ENCODE data around the gene HOXA4.

The HOXA4 gene

DNA sequence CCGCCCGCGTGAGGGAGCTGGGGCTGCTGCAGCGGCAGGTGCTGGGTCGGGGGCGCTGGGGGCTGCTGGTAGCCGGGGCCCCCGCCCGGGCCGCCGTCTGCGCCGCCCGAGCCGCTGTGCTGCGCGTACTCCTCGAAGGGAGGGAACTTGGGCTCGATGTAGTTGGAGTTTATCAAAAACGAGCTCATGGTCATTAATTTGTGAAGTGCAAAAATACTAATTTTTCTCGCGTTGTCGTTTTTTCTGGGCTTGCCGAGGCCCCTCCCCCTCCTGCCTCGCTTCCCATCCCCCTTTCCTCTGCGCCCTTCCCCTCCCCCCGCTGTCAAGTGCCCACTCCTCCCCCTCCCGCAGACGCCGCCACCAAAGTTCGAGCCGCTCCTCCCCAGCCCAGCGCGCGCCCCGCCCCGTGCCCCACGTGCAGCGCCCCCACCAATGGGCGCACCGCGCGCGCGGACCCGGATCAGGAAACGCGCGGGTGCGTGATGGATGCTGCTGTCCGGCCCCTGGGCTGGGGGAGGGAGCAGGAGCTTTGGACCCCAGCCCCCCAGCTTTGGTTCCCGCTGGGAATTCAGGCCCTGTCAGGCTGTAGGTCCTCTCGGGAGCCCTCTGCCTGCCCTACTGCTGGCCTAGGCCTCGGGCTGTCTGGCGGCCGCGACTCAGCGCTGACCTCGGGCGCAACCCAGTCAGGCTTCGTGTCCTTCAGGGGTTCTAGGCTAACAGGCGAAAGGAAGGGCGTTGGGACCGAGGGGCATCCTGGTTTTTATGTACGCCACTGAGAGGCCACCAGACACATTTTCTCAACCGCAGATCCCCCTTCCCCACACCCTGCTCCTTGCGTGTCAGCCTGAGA lies at the start of gene HOXA4:
Gene HOXA4, minus strand, starts transcription at position 218 of the 850 bp plus-strand sequence. Its CDS starts 24 bp downstream, at position 194.
- no peak for DNase-seq

DNA sequence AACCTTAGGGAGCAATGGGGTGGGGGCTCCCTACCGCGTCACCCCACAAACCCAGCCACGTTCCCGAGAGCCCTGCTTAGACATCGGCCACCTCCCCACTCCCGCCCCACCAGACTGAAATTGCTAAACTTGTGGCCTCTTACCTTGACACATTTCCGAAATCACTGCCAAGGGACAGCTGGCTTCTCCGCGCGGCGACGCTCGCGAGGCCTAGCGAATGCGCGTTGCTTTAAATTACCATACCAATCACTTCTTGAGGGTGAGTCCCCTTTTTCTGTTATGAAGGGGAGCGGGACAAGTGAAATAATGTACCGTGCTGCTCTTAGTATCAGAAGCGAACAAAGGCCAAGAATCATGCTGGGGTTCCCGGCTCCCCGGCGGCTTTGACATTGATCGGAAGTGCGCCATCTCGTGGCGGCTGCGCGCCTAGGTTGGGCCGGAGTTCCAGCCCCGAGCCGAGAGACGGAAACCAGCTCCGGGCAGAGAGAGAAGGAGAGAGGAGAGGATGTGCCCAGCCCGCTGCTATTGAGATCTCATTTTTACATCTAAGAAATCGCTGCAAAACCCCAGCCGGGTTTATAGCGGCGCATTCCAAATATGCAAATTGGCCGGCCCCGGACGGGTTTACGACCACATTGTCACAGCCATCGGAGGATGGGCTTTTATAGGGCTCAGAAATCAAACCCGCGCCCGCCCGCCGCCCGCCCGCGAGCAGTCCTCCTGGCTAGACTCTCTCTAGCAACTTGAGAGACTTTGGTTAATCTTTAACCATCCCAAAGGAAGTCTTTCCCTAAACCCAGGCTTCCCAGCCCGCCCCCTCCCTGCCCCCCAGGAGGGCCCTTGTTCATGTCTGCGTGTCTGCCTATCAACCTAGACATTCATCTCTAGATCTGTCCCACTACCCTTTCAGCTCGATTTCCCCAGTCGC lies 49.2 kb upstream of the HOXA4 start:
- no peak for DNase-seq

DNA sequence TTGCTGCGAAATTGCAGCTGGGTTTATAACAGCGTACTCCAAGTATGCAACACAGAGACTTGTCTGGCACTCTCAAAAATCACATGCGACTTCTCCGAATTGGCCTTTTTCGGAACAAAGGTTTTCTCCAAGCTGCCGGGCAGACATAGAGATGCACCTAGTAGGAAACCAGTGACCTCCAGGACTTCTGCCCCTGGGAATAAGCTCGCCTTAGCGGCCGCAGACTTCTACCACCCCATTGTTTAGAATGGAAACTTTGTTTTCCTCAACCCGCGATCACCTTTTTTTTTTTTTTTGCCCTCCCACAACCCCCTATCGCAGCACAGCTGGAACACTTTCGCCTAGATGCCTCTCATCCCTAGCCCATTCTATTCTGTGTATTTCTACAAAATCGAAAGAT lies 48.5 kb upstream of the HOXA4 start:
- DNase-seq: no peak

DNA sequence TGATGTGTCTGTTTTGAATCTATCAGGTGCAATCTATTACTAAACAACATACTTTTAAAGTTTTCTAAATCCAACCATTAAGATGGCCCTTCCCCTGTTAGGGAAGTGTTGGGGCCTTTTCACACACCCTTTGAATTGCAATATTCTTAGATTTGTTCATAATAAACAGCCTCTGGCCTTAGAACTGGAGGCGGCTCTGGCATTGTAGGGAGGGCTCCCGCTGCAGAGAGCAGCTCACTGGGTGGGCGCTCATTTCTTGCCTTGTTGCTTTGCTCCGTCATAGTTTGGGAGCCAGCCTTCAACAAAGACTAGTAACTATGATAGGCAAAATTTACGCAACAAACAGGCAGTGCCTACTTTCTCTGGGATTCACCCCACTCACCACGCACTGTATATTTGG lies 47.8 kb upstream of the HOXA4 start:
- DNase-seq: no peak

DNA sequence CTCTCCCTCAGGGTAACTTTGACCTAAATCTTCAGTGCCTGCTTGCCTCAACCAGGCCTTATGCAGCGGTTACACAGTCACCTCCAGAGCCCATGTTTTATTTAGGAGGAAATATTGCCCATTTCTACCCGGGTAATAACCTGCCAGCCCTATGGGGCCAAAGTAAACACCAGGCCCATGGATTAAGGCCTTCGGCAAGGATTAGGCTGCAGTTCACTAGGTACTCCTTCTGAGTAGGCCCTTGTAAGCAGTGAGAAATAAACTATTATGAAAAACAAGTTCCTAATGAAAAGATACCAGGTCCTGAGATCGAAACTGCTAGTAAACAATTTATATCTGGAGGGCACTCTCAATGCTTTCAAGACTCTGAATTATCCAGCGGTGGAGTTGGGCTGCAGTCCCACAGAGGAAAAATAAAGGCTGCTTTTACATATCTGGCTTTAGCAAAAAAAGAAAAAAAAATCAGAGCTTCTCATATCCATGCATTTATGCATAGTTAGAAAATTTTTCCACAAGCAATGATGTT lies 47.3 kb upstream of the HOXA4 start:
- DNase-seq: no peak

DNA sequence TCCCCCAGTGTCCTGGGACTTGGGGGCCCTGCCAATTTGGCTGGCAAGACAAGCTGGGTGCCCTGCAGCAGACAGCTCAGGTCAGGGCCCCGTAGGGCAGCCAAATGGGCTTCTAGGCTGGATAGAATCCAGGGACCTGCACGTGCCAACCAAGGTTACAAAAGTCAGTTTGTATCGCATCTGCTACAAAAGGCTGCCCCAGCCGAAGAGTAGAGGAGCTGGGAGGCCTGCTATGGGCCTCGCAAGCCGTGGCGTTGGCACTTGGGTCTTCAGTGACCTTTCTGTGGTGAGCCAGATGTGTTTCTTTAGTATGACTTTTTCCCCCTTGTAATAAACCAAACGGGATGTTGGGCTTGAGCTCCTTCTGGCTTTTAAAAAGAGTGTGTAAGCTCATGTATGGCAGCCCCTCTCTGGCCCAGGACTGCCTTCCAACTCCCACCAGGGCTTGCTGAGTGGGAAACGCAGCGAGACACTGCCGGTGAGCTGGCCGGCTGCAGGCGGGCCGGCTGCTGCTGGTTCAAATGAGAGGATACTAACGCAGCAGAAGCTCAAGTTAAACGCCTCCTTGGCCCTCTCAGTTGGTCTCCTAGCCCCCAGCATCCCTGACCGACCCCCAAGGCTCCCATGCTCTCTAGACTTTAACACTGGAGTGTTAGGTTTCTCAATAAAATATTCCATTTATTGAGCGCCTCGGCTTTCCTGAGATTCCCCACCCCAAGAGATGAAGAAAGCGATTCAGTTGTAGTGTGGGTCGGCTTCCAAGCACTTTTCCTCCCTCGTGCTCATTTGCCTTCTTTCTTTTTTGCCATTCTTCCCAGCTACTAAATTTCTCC lies 46.6 kb upstream of the HOXA4 start:
- DNase-seq: no peak

DNA sequence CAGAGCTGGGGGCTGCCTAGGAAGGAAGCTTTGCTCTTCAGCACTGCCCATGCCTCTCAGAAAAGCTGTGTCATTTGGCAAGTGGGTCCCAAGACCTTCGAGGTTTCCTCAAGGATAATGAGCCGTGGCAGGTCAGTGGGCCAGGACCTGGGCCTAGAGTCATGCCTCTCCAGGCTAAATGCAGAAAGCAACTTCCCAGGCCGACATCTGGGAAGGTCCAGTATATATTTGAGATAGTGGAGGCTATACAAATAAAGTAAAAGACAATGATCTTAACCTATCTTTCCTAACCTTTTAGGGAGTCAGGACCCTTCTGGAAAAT lies 45.9 kb upstream of the HOXA4 start:
- DNase-seq: no peak

DNA sequence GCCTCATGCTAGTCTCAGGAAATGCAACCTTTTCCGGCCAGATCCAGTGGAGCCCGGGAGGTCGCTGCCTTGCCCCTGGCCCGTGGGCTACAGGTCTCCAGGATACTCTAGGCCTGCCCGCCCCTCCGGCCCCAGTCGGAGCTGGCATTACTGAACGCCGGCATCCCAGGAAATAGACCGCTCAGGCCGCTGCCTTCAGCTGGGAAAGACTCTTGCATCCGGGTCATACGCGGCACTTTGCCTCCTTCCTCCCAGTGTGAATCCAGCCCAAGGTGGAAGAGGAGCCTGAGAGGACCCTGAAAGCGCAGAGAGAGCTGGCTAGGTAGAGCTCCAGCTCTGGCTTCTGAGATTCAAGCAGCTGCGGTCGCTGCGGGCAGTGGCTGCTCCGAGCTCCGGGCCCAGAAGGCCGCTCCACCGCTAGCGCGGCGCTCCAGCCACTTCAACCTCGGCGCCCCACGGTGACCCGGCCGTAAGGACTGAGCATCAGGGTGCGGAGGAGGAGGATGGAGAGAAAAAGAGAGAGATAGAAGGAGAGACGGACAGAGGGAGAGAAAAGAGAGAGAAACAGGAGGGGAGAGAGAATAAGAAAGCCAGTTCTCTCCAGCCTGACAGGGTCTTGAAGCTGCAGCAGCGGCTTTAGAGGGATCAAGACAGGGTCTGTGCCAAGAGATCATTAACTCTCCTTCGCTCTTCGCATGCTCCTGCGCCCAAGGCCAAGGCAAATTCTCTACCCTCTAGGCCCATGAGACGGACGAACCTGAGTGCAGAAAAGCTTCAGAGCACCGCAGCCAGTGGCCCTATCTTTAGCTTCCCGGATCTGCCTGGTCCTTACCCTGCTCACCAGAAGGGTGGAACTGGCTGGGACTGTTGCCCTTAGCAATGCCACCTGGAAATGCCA lies 45.3 kb upstream of the HOXA4 start:
- no peak for DNase-seq

DNA sequence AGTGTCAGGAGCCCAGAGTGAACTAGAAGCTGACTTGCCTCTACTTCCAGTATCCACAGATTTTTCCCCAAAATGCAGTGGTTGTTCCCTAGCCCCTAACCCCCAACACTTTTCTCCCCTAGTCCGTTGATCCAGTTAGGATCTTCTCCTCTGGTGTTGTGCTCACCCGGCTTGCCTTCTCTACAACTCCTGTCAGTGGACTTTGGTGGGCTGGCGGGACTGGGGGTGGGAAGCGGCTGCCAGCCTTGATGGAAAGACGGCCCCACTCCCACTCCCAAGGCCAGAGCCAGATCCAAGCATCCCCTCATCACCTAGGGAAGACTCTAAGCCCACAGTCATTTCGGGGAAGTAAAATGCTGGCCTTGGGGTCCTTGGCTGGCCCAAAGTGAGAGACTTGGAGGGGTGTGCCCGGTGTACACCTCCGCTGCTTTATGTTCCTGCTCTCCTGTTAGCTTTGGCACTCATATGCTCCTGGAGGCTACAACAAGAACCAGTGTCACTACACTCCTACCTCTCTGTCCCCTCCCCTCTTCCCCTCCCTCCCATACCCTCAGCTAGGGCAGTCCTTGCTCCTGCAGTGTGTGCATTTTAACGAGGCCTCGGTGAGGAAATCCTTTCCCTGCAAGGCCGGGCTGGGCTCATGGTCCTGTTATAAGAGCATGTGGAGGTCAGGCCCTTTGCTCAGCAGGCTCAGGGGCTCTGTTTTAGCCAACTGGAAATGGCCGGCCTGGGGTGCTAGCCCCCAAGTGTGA lies 44.5 kb upstream of the HOXA4 start:
- DNase-seq: no peak

DNA sequence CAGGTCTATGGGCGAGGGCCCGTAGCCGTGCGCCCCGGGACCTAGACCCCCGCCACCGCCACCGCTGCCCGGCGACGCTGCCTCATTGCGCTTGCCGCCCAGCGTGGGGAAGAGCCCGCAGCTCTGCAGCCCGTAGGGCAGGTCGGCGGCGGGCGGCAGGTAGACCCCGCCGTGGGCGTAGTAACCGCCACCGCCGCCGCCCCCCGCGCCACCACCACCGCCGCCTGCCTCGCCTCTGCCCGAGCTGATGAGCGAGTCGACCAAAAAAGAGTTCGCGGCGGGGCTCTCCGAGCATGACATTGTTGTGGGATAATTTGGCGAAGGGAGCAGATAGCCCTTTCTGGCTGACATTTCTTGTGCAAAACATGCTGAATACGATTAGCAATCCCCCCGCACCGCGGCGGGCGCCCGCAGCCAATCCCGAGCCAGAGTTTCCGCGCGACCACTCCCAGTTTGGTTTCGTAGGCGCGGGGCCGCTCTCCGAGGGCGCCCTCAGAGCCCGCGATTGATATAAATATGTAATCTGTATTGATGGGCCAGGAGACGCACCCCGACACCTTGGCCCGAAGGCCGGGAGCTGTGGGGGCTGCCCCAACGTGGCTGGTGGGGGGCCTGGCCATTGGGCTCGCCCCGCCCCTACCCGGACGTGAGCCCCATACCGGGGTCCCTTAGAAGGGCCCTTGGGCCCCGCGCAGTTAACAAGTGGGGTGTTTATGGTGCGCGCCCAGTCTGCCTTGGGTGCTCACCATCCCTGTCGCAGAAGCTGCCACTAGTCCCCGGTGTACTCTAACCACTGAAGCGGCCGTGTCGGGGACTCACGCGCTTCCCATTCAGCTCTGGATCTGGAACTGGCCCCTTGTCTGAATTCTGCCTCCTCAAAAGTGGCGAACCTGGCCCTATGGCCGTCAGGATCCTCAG lies 43.7 kb upstream of the HOXA4 start, which contains the start of gene HOXA10:
Gene HOXA10, minus strand, starts transcription at position 365 of the 918 bp plus-strand sequence. Its CDS starts 14 bp downstream, at position 351.
- no peak for DNase-seq

DNA sequence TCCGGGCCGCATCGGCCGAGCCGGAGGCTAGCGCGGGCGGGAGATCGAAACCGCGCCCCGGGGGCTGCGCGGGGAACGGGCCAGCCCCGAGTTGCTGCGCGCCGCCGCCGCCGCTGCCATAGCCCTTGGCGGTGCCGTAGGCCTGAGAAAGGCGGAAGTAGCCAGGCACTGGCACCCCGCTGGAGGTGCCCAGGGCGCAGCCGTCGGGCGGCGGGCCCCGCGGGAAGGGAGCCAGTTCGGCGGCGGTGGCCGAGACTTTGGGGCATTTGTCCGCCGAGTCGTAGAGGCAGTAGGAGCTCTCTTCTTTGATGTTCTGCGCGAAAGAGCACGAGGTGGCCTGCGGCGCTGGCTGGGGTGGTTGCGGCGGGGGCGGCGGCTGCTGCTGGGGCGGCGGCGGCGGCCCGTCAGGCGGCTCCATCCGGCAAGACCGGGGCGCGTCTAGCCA lies 43.0 kb upstream of the HOXA4 start:
- no peak for DNase-seq

DNA sequence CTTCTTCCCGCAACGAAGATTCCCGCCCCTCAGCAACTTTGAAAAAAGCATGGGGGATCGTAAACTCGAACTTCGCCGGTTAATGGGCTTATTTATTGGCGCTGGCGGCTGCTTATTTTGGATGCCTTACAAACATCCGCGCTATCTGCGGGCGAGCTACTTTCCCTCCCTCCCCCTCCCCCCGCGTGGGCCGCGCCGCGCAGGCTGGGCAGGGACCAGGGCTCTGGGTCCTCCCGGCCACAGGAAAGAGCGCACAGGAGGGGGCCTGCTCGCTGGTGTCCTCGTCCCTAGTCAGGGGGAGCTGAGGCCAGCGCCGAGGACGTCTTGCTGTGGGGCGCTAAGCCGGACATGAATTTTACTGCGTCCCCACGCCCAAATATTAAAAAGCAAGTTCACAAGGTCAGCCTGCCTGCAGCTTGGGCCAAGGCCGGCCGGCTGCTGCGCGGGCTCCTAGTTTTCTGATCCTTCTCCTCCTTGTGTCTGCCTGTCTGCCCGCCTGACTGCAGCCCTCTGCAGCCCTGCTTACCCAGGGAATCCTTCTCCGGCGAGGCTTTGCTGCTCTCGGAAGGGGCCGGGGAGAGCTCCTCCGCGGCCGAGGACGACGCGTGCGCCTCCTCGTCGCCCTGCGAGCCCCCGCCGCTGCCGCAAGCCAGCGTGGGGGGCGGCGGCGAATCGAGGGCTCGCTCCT lies 42.4 kb upstream of the HOXA4 start:
- no peak for DNase-seq

DNA sequence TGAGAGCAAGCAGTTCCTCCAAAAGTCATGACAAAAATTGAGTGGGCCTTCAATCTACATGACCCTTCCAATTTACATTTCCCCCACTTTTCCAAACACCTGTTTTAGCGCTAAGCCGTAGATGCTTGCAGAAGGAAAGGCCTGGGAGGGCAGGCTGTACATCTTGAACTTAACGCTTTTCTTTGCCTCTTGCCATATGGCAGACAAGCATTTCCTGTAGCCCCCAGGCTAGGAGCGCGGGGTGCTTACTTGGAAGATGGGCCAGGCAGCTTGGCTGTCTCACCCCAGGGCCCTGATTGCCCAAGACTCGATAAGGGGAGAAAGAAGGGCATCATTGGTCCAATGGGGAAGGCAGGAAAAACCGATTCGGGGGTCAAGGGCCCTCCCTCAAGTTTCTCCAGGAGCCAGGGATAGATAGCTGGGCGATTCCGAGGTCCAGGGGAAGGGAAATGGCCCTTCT lies 41.8 kb upstream of the HOXA4 start:
- no peak for DNase-seq

DNA sequence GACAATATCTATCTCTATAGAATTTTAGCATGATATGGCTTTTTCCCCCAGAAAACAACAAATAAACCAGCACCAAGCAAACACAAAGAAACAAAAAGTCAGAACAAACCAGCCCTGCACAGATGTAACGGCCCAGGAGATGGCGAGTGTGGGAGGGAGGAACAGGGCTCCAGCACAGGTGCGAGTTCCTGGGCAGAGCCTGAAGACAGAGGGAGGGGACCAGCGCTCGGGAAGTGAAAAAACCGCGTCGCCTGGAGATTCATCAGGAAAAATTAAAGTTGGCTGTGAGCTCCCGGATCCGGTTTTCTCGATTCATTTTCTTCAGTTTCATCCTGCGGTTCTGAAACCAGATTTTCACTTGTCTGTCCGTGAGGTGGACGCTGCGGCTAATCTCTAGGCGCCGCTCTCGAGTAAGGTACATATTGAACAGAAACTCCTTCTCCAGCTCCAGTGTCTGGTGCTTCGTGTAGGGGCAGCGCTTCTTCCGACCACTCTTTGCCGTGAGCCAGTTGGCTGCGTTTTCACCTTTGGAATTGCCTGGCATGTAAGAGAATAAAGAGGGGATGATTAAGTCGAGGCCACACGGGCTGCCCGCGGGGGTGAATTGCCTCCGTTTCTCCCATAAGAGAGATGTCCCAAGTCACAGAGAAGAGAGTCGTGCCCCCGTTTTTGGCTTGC lies 41.2 kb upstream of the HOXA4 start:
- DNase-seq: no peak

DNA sequence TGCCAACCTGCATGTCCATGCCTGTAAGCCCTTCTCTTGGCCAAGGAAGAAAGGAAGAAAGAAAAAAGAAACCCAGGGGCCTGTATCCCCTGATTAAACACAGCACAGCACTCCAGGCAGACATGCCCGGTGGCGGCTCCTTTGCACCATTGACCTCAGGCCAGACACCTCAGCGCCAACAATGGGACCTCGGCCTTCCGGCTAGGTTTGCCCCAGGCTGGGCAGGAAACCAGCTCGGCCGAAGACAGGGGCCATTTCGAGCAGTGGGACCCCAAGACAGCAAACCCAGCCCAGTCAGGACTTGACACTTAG lies 40.7 kb upstream of the HOXA4 start:
- no peak for DNase-seq

DNA sequence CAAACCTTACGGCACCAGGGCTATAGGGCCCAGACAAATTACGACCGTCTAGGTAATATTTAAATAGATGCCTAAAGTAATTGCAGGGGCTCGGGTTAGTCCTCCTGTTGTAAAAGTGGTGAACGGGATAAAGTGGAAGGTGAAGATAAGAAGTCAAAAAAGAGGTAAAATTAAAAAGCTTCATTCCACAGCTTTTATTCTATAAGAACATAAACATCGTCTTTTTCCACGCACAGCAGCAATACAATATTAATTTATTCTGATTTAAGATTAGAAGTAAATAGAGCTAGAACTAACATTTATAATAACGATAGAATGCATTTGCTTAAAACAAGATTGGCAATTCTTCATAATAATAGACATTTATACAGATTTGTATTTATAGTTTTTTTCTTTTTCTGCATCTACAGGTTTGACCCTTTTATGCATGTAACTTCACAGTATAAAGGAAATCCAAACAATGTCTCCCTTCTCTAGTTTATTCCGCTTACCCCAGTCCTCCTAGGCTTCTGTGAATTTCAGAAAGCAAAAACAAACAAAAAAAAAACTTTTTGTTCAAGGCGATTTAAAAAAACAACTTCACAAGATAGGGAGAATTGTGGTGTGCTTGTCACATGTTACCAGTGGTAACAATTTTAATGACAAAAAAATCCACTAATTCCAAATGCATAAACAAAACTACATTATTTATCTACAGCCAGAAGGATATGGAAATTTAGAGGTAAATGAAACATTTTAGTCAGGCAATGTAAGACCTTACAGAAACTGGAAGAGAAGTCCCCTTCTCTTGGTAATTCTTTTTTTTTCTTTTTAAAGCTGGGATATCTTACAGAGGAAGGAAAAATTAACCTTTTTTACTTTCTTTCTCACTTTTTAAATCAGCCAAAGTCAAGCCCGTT lies 40.1 kb upstream of the HOXA4 start:
- no peak for DNase-seq

DNA sequence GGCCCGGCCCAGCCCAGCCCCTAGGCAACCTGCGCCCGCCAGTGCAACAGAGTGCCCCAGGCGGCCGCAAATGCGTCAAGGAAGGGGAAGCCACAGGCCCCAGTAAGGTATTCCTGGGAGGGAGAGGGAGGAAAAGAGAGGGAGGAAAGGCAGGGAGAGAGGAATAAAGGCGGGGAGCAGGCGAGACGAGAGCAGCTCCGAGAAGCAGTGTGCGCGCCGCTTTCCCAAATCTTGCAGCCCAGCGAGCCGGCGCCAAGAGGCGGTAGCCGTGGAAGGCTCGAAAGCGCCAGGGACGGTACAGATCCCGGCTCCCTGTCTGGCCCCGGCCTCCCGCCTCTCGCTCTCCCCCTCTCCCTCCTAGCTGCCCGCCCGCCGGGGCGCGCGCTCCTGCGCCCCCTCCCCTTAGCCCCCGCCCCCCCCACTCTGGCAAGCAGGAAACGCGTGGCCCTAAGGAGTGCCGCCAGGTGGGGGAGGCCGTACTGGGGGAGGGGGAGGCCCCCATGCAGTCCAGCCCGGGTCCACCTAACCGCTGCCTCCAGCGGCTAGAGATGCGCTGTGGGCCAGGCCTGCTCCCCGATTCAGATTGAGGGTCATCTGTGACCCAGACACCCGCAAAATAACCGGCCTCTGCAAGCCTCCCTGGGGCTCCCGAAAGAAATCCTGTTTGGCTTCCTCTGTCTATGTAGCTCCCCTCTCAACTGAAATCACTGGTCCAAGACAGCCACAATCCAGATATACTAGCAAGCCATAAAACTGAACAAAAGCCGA lies 39.3 kb upstream of the HOXA4 start:
- DNase-seq: no peak

Data from kidney glomerular epithelial cell (primary cell).